Suprapubic skin (tissue), 4 donors: ENCODE data around the gene TACR1.

Experiments used
- EP300 ChIP-seq: sonication (generic); formaldehyde crosslinking; IDR thresholded peaks from one replicate; pipeline ENCODE4 v1.6.1; 2017; ENCODE audit warnings: antibody characterized with exemption
- POLR2A ChIP-seq, 2 donors: fragments of 450-650 bp; IDR thresholded peaks; one replicate each; pipeline ENCODE4 v1.6.1; 2017; ENCODE audit warnings: antibody characterized with exemption in 2 of 2, mild to moderate bottlenecking in 2 of 2, moderate library complexity in 2 of 2
- POLR2AphosphoS5 ChIP-seq, 3 donors: sonication (generic); formaldehyde crosslinking; IDR thresholded peaks; one replicate each; pipeline ENCODE4 v1.6.1; 2017; ENCODE audit warnings: antibody characterized with exemption in 3 of 3
- TF ChIP-seq, protein P1 (sequence below), 2 donors: fragments of 200-600 bp in 1 of 2; fragments of 450-650 bp in 1 of 2; sonication (generic) in 1 of 2; IDR thresholded peaks; one replicate each; pipeline ENCODE4 v1.5.1; 2016 to 2019; ENCODE audit warnings: antibody characterized with exemption in 2 of 2, mild to moderate bottlenecking in 1 of 2, moderate library complexity in 1 of 2

DNA sequence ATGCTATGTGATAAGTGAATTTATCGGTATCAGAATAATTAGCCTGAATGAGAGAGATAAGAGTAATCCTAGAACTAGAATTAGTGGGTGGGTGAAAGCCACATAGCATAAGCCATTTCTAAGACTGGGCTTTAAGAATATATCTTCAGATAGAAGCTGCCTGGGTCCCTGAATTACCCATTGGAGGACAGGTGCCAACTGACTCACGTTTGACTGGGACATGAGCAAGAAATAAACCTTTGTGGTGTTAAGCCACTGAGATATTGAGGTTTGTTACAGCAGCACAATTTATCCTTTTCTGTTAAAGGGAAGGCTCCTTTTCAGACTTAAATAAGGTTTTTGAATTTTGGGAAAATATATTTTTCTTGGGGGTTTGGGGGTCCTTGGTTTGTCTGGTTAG lies 145.0 kb downstream of the TACR1 start:
- TF ChIP-seq, protein P1, sequence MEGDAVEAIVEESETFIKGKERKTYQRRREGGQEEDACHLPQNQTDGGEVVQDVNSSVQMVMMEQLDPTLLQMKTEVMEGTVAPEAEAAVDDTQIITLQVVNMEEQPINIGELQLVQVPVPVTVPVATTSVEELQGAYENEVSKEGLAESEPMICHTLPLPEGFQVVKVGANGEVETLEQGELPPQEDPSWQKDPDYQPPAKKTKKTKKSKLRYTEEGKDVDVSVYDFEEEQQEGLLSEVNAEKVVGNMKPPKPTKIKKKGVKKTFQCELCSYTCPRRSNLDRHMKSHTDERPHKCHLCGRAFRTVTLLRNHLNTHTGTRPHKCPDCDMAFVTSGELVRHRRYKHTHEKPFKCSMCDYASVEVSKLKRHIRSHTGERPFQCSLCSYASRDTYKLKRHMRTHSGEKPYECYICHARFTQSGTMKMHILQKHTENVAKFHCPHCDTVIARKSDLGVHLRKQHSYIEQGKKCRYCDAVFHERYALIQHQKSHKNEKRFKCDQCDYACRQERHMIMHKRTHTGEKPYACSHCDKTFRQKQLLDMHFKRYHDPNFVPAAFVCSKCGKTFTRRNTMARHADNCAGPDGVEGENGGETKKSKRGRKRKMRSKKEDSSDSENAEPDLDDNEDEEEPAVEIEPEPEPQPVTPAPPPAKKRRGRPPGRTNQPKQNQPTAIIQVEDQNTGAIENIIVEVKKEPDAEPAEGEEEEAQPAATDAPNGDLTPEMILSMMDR (IDR thresholded peaks at IDR 0.05): no peak
- TF ChIP-seq POLR2AphosphoS5 (IDR thresholded peaks at IDR 0.05) (no peak), POLR2A (IDR thresholded peaks at IDR 0.05) (no peak), EP300 (no peak)
